Panc1 (cell line): ENCODE results near the gene GNG7.

ENCODE experiments used
- POLR2AphosphoS5 ChIP-seq: IDR thresholded peaks from 2 replicates; pipeline ENCODE4 v1.6.1; 2012; ENCODE audit warnings: mild to moderate bottlenecking, low read depth, low read length, moderate library complexity
- TF ChIP-seq, protein P1 (sequence below): fragments of 450-650 bp; IDR thresholded peaks from 2 replicates; pipeline ENCODE4 v1.5.1; 2017; ENCODE audit warnings: mild to moderate bottlenecking

DNA sequence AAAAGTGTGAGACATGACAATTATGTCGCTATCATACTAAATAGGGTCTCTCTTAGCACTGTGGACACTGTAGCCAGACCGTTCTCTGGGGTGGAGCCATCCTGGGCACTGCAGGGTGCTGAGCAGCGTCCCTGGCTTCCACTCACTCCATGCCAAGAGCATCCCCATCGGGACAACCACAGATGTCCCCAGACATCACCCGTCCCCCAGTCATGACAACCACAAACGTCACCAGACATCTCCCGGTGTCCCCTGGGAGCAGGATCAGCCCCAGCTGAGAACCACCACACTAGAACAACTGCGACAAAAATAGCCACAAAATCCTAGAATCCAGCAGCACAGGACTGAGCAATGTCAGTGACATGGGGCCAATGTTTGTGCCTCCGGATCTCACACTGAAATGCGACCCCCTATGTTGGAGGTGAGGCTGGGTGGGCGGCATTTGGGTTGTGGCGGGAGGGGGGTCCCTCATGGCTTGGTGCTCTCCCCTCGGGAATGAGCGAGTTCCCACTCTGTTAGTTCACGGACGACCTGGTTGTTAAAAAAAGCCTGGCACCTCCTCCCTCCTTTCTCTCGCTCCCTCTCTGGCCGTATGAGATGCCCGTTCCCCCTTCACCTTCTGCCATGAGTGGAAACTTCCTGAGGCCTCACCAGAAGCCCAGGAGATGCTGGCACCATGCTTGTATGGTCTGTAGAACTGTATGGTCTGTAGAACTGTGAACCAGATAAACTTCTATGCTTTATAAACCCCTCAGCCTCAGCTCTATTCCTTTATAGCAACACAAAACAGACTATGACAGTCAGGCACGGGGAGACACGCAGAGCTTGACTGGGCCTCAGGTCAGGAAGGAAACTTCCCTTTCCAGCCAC, 132.7 kb downstream of the GNG7 start:
- TF ChIP-seq, protein P1, sequence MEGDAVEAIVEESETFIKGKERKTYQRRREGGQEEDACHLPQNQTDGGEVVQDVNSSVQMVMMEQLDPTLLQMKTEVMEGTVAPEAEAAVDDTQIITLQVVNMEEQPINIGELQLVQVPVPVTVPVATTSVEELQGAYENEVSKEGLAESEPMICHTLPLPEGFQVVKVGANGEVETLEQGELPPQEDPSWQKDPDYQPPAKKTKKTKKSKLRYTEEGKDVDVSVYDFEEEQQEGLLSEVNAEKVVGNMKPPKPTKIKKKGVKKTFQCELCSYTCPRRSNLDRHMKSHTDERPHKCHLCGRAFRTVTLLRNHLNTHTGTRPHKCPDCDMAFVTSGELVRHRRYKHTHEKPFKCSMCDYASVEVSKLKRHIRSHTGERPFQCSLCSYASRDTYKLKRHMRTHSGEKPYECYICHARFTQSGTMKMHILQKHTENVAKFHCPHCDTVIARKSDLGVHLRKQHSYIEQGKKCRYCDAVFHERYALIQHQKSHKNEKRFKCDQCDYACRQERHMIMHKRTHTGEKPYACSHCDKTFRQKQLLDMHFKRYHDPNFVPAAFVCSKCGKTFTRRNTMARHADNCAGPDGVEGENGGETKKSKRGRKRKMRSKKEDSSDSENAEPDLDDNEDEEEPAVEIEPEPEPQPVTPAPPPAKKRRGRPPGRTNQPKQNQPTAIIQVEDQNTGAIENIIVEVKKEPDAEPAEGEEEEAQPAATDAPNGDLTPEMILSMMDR: no peak
- TF ChIP-seq POLR2AphosphoS5: no peak
